B cell (primary cell): ENCODE measurements around the gene GNA14. TPM values are rescaled to one million over a fixed set of nuclear protein-coding genes. Genes with fewer than 3 reads are reported as not detected.

ENCODE experiments used
- ATAC-seq: fragments of 200-7000 bp; cut with Tn5 transposase; one replicate; pipeline ENCODE4 v1.10.0; 2021; ENCODE audit warnings: low read depth, mild to moderate bottlenecking, moderate number of reproducible peaks, moderate library complexity
- CTCF ChIA-PET: fragments of 350-600 bp; sonication (Branson Sonifier 250); formaldehyde crosslinking; loops from one replicate; lab custom pipeline; 2021; ENCODE audit warnings: antibody characterized with exemption, inconsistent platforms; lab: Charles Lee
- POLR2A ChIA-PET: fragments of 350-600 bp; sonication (Branson Sonifier 250); formaldehyde crosslinking; loops from one replicate; lab custom pipeline; 2021; ENCODE audit warnings: antibody characterized with exemption; lab: Charles Lee
- DNase-seq: peaks from one replicate; pipeline ENCODE4 v3.0.0; 2013
- H2AFZ ChIP-seq: 2 replicates; pipeline ENCODE4 v1.6.1; 2012; ENCODE audit warnings: mild to moderate bottlenecking, low read depth, low read length; ENCODE audit not compliant: insufficient read depth, poor library complexity, severe bottlenecking
- H3K27ac ChIP-seq, 2 donors: 1 replicate in 1 of 2; 2 replicates in 1 of 2; pipeline ENCODE4 v1.5.1; 2012 to 2013; ENCODE audit warnings: low read length in 2 of 2, mild to moderate bottlenecking in 2 of 2, moderate library complexity in 1 of 2
- H3K27me3 ChIP-seq, 4 experiments: fragments of 200-600 bp in 1 of 4; sonication (generic) in 1 of 4; replicated peaks in 1 of 4; 1 replicate in 2 of 4; 2 replicates in 2 of 4; pipeline versions ENCODE4 v1.6.1 to v1.7.0; 2013 to 2016; ENCODE audit warnings: low read length in 3 of 4, mild to moderate bottlenecking in 2 of 4, mixed read lengths in 1 of 4, moderate library complexity in 1 of 4; ENCODE audit not compliant: insufficient read depth in 4 of 4, control insufficient read depth in 3 of 4; ENCODE audit errors: control extremely low read depth in 1 of 4
- H3K36me3 ChIP-seq, 2 experiments: replicated peaks in 1 of 2; 1 replicate in 1 of 2; 2 replicates in 1 of 2; pipeline versions ENCODE4 v1.6.1 to v1.7.1; 2013; ENCODE audit warnings: low read length in 1 of 2; ENCODE audit not compliant: insufficient read depth in 2 of 2, control insufficient read depth in 1 of 2; ENCODE audit errors: control extremely low read depth in 1 of 2, extremely low read depth in 1 of 2
- H3K4me1 ChIP-seq, 2 donors: fragments of 200-600 bp in 1 of 2; sonication (generic) in 1 of 2; 1 replicate in 1 of 2; 2 replicates in 1 of 2; pipeline versions ENCODE4 v1.5.1 to v1.6.1; 2013 to 2017; ENCODE audit warnings: low read length in 2 of 2; ENCODE audit not compliant: control insufficient read depth in 2 of 2, insufficient read depth in 2 of 2
- H3K4me2 ChIP-seq: replicated peaks from 2 replicates; pipeline ENCODE3; 2012; ENCODE audit warnings: mild to moderate bottlenecking, low read depth, low read length; ENCODE audit not compliant: poor library complexity, severe bottlenecking
- H3K4me3 ChIP-seq, 5 experiments: fragments of 200-600 bp in 1 of 5; sonication (generic) in 1 of 5; 1 replicate in 3 of 5; 2 replicates in 2 of 5; pipeline versions ENCODE4 v1.5.1 to v1.7.0; 2011 to 2016; ENCODE audit warnings: low read length in 4 of 5, mild to moderate bottlenecking in 4 of 5, low read depth in 2 of 5, control low read depth in 1 of 5, moderate library complexity in 1 of 5; ENCODE audit not compliant: insufficient read depth in 1 of 5; ENCODE audit errors: control extremely low read depth in 1 of 5, extremely low read depth in 1 of 5
- H3K79me2 ChIP-seq: fragments of 200-600 bp; sonication (generic); one replicate; pipeline ENCODE4 v1.6.0; 2016; ENCODE audit warnings: low read length; ENCODE audit not compliant: control insufficient read depth, insufficient read depth
- H3K9ac ChIP-seq: fragments of 200-600 bp; sonication (generic); 2 replicates; pipeline ENCODE4 v1.6.1; 2017; ENCODE audit warnings: mild to moderate bottlenecking, low read length, moderate library complexity
- H3K9me3 ChIP-seq, 3 donors: one replicate each; pipeline versions ENCODE4 v1.6.1 to v1.7.1; 2013; ENCODE audit warnings: low read length in 2 of 3; ENCODE audit not compliant: control insufficient read depth in 2 of 3, insufficient read depth in 1 of 3; ENCODE audit errors: control extremely low read depth in 1 of 3
- H4K20me1 ChIP-seq: 2 replicates; pipeline ENCODE4 v1.6.0; 2012; ENCODE audit warnings: mild to moderate bottlenecking, low read length; ENCODE audit not compliant: insufficient read depth, control insufficient read depth, poor library complexity, severe bottlenecking
- H3K27ac Mint-ChIP-seq: one replicate; pipeline ENCODE4 v1.8.0; 2021; ENCODE audit warnings: mixed read lengths
- H3K27me3 Mint-ChIP-seq: one replicate; pipeline ENCODE4 v1.8.0; 2021; ENCODE audit warnings: mixed read lengths
- H3K4me1 Mint-ChIP-seq: one replicate; pipeline ENCODE4 v1.8.0; 2021; ENCODE audit warnings: mixed read lengths
- H3K4me3 Mint-ChIP-seq: one replicate; pipeline ENCODE4 v1.8.0; 2021; ENCODE audit warnings: mixed read lengths
- H3K9me3 Mint-ChIP-seq: one replicate; pipeline ENCODE4 v1.8.0; 2022; ENCODE audit warnings: mixed read lengths; ENCODE audit not compliant: insufficient read depth
- CTCF ChIP-seq: fragments of 200-600 bp; IDR thresholded peaks from one replicate; pipeline ENCODE4 v1.8.0; 2022; ENCODE audit warnings: antibody characterized with exemption, mild to moderate bottlenecking
- EZH2 ChIP-seq: IDR thresholded peaks from 2 replicates; pipeline ENCODE4 v1.6.1; 2012; ENCODE audit warnings: borderline replicate concordance, low read depth, mild to moderate bottlenecking, moderate library complexity, low read length; ENCODE audit not compliant: insufficient read depth, poor library complexity, severe bottlenecking
- WGBS: methylation state at CpG from one replicate; pipeline ENCODE4 v1.1.5; 2013; ENCODE audit warnings: missing lambda C conversion rate; ENCODE audit not compliant: insufficient coverage; 5-methylcytosine and 5-hydroxymethylcytosine counted together
- intact Hi-C: fragments of 100-400 bp; cut with micrococcal nuclease; formaldehyde crosslinking; loops from one replicate; pipeline ENCODE4 v1.10.0; 2022
- polyA plus RNA-seq: library from polyadenylated mRNA; depleted of rRNA; stranded (reverse); fragments of >200 nt; gene quantifications from 2 replicates; pipeline ENCODE4 v1.2.3, GENCODE V29; 2012
- total RNA-seq, 2 donors: library from RNA; stranded (reverse); fragments of 120-200 nt in 1 of 2; gene quantifications; 1 replicate in 1 of 2; 2 replicates in 1 of 2; pipeline versions ENCODE4 v1.2.3 to v1.2.4, GENCODE V29; 2013 to 2022

GNA14 gene
- total and polyA plus RNA-seq, 2 donors (not counting 1 experiment from before 2014, with no cell fraction given) = not detected

- Histone ChIP-seq H3K4me1 (no peaks in the 10 kb centered on the region), H2AFZ (no peak overlapping the region), H3K27ac (no peak overlapping the region), H3K9me3 (peaks cover 3 to 18% (median 16%) of the 10 kb centered on the region in 3 donors), H3K27me3 (no peaks in the 10 kb centered on the region), H3K4me2 (no peak overlapping the region), H3K36me3 (no peaks in the 10 kb centered on the region), H3K9ac (no peak overlapping the region), H4K20me1 (no peaks in the 10 kb centered on the region), H3K4me3 (no peak overlapping the region), H3K79me2 (no peaks in the 10 kb centered on the region)
- Mint-ChIP-seq H3K27me3 (peaks cover 4% of the 10 kb centered on the region), H3K4me1 (no peaks in the 10 kb centered on the region), H3K27ac (no peak overlapping the region), H3K4me3 (no peak overlapping the region), H3K9me3 (peaks cover 10% of the 10 kb centered on the region)
- intact Hi-C loops = no loop called here
- DNase-seq = no peak
- WGBS = 50% methylated on average over 1 of the region's 2 CpGs
- ATAC-seq = no peak
- ChIA-PET CTCF (no interaction called here), POLR2A (no interaction called here)
- no peak for TF ChIP-seq CTCF
- no peak for TF ChIP-seq EZH2
Measured at GRCh38 chr9:77541055-77541454, 107.1 kb downstream of the GNA14 start.

GRCh38 chr9:77534376-77535057 is 113.6 kb downstream of the GNA14 start:
- no peak overlapping the region for H3K4me2 ChIP-seq
- no peak for TF ChIP-seq CTCF
- no peak for TF ChIP-seq EZH2
- no peaks in the 10 kb centered on the region for H3K9me3 Mint-ChIP-seq
- H4K20me1 ChIP-seq = no peaks in the 10 kb centered on the region
- no peak overlapping the region for H2AFZ ChIP-seq
- peaks cover 3% of the 10 kb centered on the region for H3K27me3 Mint-ChIP-seq
- H3K4me3 Mint-ChIP-seq = no peak overlapping the region
- H3K27ac ChIP-seq = no peak overlapping the region
- 95% methylated on average over 7 of the region's 7 CpGs for WGBS
- no peaks in the 10 kb centered on the region for H3K36me3 ChIP-seq
- no peaks in the 10 kb centered on the region for H3K27me3 ChIP-seq
- intact Hi-C loops = no loop called here
- no peak overlapping the region for H3K27ac Mint-ChIP-seq
- CTCF ChIA-PET = no interaction called here
- POLR2A ChIA-PET = no interaction called here
- no peaks in the 10 kb centered on the region for H3K4me1 ChIP-seq
- H3K4me3 ChIP-seq = no peak overlapping the region
- DNase-seq = no peak
- no peak overlapping the region for H3K9ac ChIP-seq
- no peaks in the 10 kb centered on the region for H3K9me3 ChIP-seq
- H3K79me2 ChIP-seq = no peaks in the 10 kb centered on the region
- no peak for ATAC-seq
- H3K4me1 Mint-ChIP-seq = no peaks in the 10 kb centered on the region
